ENCODE data around the gene ACSS1.
"Not testable (repeated sequence)": the region's sequence is repeated elsewhere in the genome, so short reads cannot be mapped to it uniquely, and the experiment has no call there.

The ACSS1 gene

DNA sequence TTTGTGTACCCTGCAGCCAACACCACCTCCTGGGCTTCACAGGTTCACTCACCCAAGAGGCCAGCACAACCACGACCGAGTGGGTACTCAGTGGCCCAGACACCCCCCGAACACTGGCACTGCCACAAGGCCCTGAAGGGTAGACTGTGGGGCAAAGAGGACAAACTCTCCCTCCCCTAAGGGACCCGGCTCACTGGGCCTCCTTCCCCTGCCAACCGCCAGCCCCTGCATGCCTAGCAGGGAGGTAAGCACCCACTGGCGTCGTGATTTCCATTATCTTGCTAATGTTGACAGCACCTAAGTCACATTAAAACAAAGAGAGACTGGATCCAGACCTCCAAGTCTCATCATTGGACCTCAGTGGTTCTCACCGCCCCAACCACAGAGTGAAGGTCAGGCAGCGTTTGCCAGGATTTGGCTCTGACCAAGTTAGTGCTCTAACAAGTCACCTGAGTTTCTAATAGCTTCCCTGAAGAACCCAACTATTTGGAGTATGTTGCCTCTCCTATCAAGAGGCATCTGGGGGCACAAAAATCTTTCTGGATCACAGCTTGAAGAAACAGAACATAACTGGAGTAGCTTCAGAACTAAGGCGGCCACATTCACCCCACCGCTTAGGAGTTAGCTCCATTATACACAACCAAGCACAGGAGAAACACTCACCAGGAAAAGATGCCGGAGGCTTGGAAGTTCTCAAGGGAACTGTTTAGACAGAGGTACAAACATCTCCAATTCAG, 51.3 kb downstream of the ACSS1 start:
- DNase-seq (ENCODE audit: low read depth): no peak
- no peak for TF ChIP-seq CTCF (IDR thresholded peaks at IDR 0.05; ENCODE audit: low read length, missing control alignments)
- no peak overlapping the region for H3K4me3 ChIP-seq (replicated peaks; ENCODE audit: low read depth, low read length)

GRCh38 chr20:25005661-25006060, 52.3 kb downstream of the ACSS1 start:
- no peak overlapping the region for H3K4me3 ChIP-seq (replicated peaks; ENCODE audit: low read depth, low read length)
- no peak for TF ChIP-seq CTCF (IDR thresholded peaks at IDR 0.05; ENCODE audit: low read length, missing control alignments)
- no peak for DNase-seq (ENCODE audit: low read depth)

DNA sequence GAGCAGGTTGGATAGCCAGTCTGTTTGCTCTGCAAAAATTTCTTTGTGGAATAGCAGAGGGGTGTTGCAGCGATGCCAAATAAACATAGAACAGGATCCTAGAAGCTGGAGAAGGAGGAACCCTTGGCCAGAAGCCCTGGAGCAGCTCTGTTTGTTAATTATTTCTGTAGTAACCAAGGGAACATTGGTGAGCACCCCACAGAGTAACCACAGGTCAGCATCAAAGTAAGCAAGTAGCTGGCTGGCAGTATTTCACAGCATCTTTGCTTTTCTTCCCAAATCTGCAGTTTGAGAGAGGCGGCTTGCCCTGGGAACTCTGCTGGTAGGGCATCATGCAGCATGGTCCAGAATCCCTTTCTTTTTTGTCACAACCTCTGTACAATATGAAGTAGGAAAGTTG, 52.7 kb downstream of the ACSS1 start:
- no peak for TF ChIP-seq CTCF (IDR thresholded peaks at IDR 0.05; ENCODE audit: low read length, missing control alignments)
- H3K4me3 ChIP-seq (replicated peaks; ENCODE audit: low read depth, low read length): no peak overlapping the region
- DNase-seq (ENCODE audit: low read depth): peak; percentile 10

- H3K4me3 ChIP-seq (replicated peaks; ENCODE audit: low read depth, low read length): no peak overlapping the region
- no peak for TF ChIP-seq CTCF (IDR thresholded peaks at IDR 0.05; ENCODE audit: low read length, missing control alignments)
- no peak for DNase-seq (ENCODE audit: low read depth)
These were observed 54.9 kb downstream of the ACSS1 start for GRCh38 chr20:25003002-25003401.

DNA sequence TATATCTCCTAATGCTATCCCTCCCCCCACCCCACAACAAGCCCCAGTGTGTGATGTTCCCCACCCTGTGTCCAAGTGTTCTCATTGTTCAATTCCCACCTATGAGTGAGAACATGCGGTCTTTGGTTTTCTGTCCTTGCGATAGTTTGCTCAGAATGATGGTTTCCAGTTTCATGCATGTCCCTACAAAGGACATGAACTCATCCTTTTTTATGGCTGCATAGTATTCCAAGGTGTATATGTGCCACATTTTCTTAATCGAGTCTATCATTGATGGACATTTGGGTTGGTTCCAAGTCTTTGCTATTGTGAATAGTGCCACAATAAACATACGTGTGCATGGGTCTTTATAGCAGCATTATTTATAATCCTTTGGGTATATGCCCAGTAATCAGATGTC, 56.6 kb downstream of the ACSS1 start:
- DNase-seq (ENCODE audit: low read depth): not testable (repeated sequence)

DNA sequence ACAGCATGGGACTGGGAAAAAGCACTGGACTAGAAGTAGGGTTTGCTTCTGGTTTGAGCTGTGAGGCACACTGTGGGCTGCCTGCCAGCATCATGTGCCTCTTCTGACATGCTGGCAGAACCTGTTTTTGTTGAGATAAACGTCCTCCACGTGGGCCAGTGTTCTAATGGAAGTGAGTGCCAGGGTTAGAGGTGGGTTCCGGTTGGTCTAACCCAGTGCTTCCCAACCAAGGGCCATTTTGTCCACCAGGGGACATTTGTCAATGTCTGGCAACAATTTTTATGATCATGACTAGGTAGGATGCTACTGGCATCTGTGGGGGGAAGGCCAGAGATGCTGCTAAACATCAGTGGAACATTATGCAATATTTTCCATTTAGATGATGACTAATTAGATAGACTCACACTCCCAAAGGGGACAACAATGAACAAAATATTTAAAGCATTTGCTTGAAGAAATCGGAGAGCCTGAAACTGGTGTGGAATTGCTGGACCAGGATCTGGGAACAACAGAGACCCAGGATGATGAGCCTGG, 57.6 kb downstream of the ACSS1 start:
- H3K4me3 ChIP-seq (replicated peaks; ENCODE audit: low read depth, low read length): no peak overlapping the region
- peak; percentile 88 for DNase-seq (ENCODE audit: low read depth)
- TF ChIP-seq CTCF (IDR thresholded peaks at IDR 0.05; ENCODE audit: low read length, missing control alignments): peak; percentile 18

More for the DNA sequence above, 56.6 kb downstream of the ACSS1 start:
- H3K4me3 ChIP-seq (replicated peaks; ENCODE audit: low read depth, low read length): not testable (repeated sequence)

GRCh38 chr20:24999568-24999967, 58.4 kb downstream of the ACSS1 start:
- no peak for TF ChIP-seq CTCF (IDR thresholded peaks at IDR 0.05; ENCODE audit: low read length, missing control alignments)
- H3K4me3 ChIP-seq (replicated peaks; ENCODE audit: low read depth, low read length): no peak overlapping the region
- no peak for DNase-seq (ENCODE audit: low read depth)

Measured in fibroblast of pulmonary artery (primary cell).